HCT116 (cell line): Measurements from ENCODE around the gene ATRIP. TPM values are rescaled to one million over a fixed set of nuclear protein-coding genes. Genes with fewer than 3 reads are reported as not detected.

Experiments used
- ATAC-seq: fragments of 200-7000 bp; cut with Tn5 transposase; 2 replicates; pipeline ENCODE4 v1.9.1; 2020; ENCODE audit warnings: mild to moderate bottlenecking, moderate library complexity
- BruUV-seq: library from RNA; stranded (reverse); fragments of 400-500 nt; replicated peaks from 2 replicates; lab custom pipeline; 2021; lab: Mats Ljungman, UMichigan
- CTCF ChIA-PET: fragments of 300-600 bp; sonication (Branson Sonifier 250); formaldehyde crosslinking; loops from one replicate; lab custom pipeline; 2021; ENCODE audit warnings: antibody characterized with exemption; lab: Charles Lee
- POLR2A ChIA-PET: fragments of 300-600, 350-600 bp; sonication (Branson Sonifier 250); formaldehyde crosslinking; loops from one replicate; lab custom pipeline; 2021; ENCODE audit warnings: antibody characterized with exemption; lab: Charles Lee
- RAD21 ChIA-PET, 2 experiments: fragments of 300-600 bp; sonication (Branson Sonifier 250); formaldehyde crosslinking; loops; one replicate each; lab custom pipeline; 2023; ENCODE audit warnings: low total read pairs in 2 of 2; ENCODE audit not compliant: uncharacterized antibody in 2 of 2, unreplicated experiment in 2 of 2, low non-redundant PET in 1 of 2; lab: Charles Lee
- DNase-seq: peaks from one replicate; pipeline ENCODE4 v3.0.0-alpha.2; 2010; ENCODE audit warnings: low read depth, low spot score
- H2AFZ ChIP-seq: fragments of 200-600 bp; shearing (Covaris generic), sonication (generic); 2 replicates; pipeline ENCODE4 v1.6.1; 2017; ENCODE audit warnings: low read depth, mixed run types, mixed read lengths, antibody characterized with exemption, low read length; ENCODE audit not compliant: poor library complexity, severe bottlenecking
- H3K27ac ChIP-seq: 2 replicates; pipeline ENCODE4 v1.5.1; 2012; ENCODE audit warnings: low read depth, low read length
- H3K27me3 ChIP-seq: fragments of 200-600 bp; sonication (generic); 2 replicates; pipeline ENCODE4 v1.6.1; 2016; ENCODE audit warnings: mixed run types, low read length, mixed read lengths; ENCODE audit not compliant: insufficient read depth
- H3K36me3 ChIP-seq, 2 experiments: fragments of 200-500 bp in 1 of 2; fragments of 200-600 bp in 1 of 2; sonication (Bioruptor generic) in 1 of 2; sonication (generic) in 1 of 2; 2 replicates each; pipeline versions ENCODE4 v1.5.1 to v1.6.1; 2014 to 2016; ENCODE audit warnings: low read length in 2 of 2, inconsistent platforms in 1 of 2, mixed read lengths in 1 of 2, mixed run types in 1 of 2; ENCODE audit not compliant: insufficient read depth in 2 of 2, control insufficient read depth in 1 of 2
- H3K4me1 ChIP-seq, 2 experiments: fragments of 200-600 bp in 1 of 2; sonication (generic) in 1 of 2; 2 replicates each; pipeline versions ENCODE4 v1.5.1 to v1.6.1; 2012 to 2017; ENCODE audit warnings: low read length in 2 of 2, inconsistent platforms in 1 of 2, mild to moderate bottlenecking in 1 of 2, mixed read lengths in 1 of 2, mixed run types in 1 of 2, moderate library complexity in 1 of 2; ENCODE audit not compliant: insufficient read depth in 2 of 2, control insufficient read depth in 1 of 2
- H3K4me2 ChIP-seq: fragments of 200-600 bp; sonication (generic); 2 replicates; pipeline ENCODE4 v1.6.1; 2017; ENCODE audit warnings: mixed run types, low read length, mixed read lengths
- H3K4me3 ChIP-seq, 2 experiments: fragments of 200-600 bp in 1 of 2; sonication (generic) in 1 of 2; replicated peaks in 1 of 2; 2 replicates each; pipeline ENCODE4 v1.5.1; 2011 to 2016; ENCODE audit warnings: low read length in 2 of 2, control low read depth in 1 of 2, low read depth in 1 of 2, mild to moderate bottlenecking in 1 of 2, mixed read lengths in 1 of 2, mixed run types in 1 of 2
- H3K79me2 ChIP-seq: fragments of 200-600 bp; sonication (generic); 2 replicates; pipeline ENCODE4 v1.6.1; 2017; ENCODE audit warnings: mild to moderate bottlenecking, mixed run types, low read length, moderate library complexity, mixed read lengths; ENCODE audit not compliant: insufficient read depth
- H3K9ac ChIP-seq: fragments of 200-600 bp; sonication (generic); 2 replicates; pipeline ENCODE4 v1.6.1; 2016; ENCODE audit warnings: low read length, mixed read lengths
- H3K9me2 ChIP-seq: fragments of 200-600 bp; sonication (generic), shearing (Covaris generic); 2 replicates; pipeline ENCODE4 v1.6.1; 2017; ENCODE audit warnings: mixed run types, mild to moderate bottlenecking, moderate library complexity; ENCODE audit not compliant: insufficient read depth
- H3K9me3 ChIP-seq, 2 experiments: fragments of 200-500 bp in 1 of 2; fragments of 200-600 bp in 1 of 2; sonication (Bioruptor generic) in 1 of 2; sonication (generic) in 1 of 2; 2 replicates each; pipeline ENCODE4 v1.6.1; 2014 to 2017; ENCODE audit warnings: low read length in 2 of 2, mixed read lengths in 2 of 2, inconsistent platforms in 1 of 2, low read depth in 1 of 2, mild to moderate bottlenecking in 1 of 2, mixed run types in 1 of 2, moderate library complexity in 1 of 2; ENCODE audit not compliant: control insufficient read depth in 1 of 2, insufficient read depth in 1 of 2
- H4K20me1 ChIP-seq: fragments of 200-600 bp; sonication (generic), shearing (Covaris generic); 2 replicates; pipeline ENCODE4 v1.6.1; 2017; ENCODE audit warnings: mixed run types, mild to moderate bottlenecking, moderate library complexity; ENCODE audit not compliant: insufficient read depth
- CBX3 ChIP-seq: IDR thresholded peaks from 2 replicates; pipeline ENCODE4 v1.6.1; 2012; ENCODE audit warnings: low read depth
- CEBPB ChIP-seq: IDR thresholded peaks from 2 replicates; pipeline ENCODE4 v1.6.1; 2012; ENCODE audit warnings: low read depth
- EGR1 ChIP-seq: IDR thresholded peaks from 2 replicates; pipeline ENCODE4 v1.6.1; 2012; ENCODE audit warnings: low read depth
- EZH2 ChIP-seq: fragments of 200-600 bp; sonication (generic); IDR thresholded peaks from 2 replicates; pipeline ENCODE4 v1.6.1; 2017; ENCODE audit warnings: antibody characterized with exemption, mixed run types
- EZH2phosphoT487 ChIP-seq: fragments of 200-600 bp; IDR thresholded peaks from 2 replicates; pipeline ENCODE4 v1.6.1; 2018; ENCODE audit warnings: antibody characterized with exemption, borderline replicate concordance
- FOSL1 ChIP-seq: IDR thresholded peaks from 2 replicates; pipeline ENCODE4 v1.6.1; 2012; ENCODE audit warnings: low read depth
- POLR2A ChIP-seq: IDR thresholded peaks from 2 replicates; pipeline ENCODE4 v1.7.0; 2011; ENCODE audit warnings: borderline replicate concordance; ENCODE audit not compliant: insufficient read depth, insufficient read length; ENCODE audit errors: extremely low read depth
- POLR2AphosphoS5 ChIP-seq: IDR thresholded peaks from 2 replicates; pipeline ENCODE4 v1.6.1; 2011; ENCODE audit warnings: mild to moderate bottlenecking, low read depth, low read length, moderate library complexity
- RAD21 ChIP-seq: IDR thresholded peaks from 2 replicates; pipeline ENCODE4 v1.6.1; 2012; ENCODE audit warnings: low read depth, mild to moderate bottlenecking
- SIN3A ChIP-seq: IDR thresholded peaks from 2 replicates; pipeline ENCODE4 v1.6.1; 2012; ENCODE audit warnings: low read depth
- SRF ChIP-seq: IDR thresholded peaks from 2 replicates; pipeline ENCODE4 v1.6.1; 2012; ENCODE audit warnings: low read depth
- TCF7L2 ChIP-seq: IDR thresholded peaks from 2 replicates; pipeline ENCODE4 v1.7.0; 2011; ENCODE audit warnings: borderline replicate concordance, inconsistent platforms; ENCODE audit not compliant: insufficient read depth, insufficient read length; ENCODE audit errors: extremely low read depth
- YY1 ChIP-seq: IDR thresholded peaks from 2 replicates; pipeline ENCODE4 v1.6.1; 2011; ENCODE audit warnings: low read length, low read depth, moderate library complexity, mild to moderate bottlenecking; ENCODE audit not compliant: insufficient replicate concordance; ENCODE audit errors: extremely low read depth
- ZFX ChIP-seq: fragments of 450-650 bp; IDR thresholded peaks from 2 replicates; pipeline ENCODE4 v1.6.1; 2017
- ZNF274 ChIP-seq: fragments of 200-500 bp; sonication (Bioruptor generic); IDR thresholded peaks from 2 replicates; pipeline ENCODE4 v1.6.1; 2014; ENCODE audit warnings: mild to moderate bottlenecking, low read depth, low read length, inconsistent platforms
- intact Hi-C: fragments of 100-400 bp; cut with micrococcal nuclease; formaldehyde crosslinking; loops from 2 replicates; pipeline ENCODE4 v1.10.0; 2022
- total RNA-seq: library from RNA; stranded (reverse); gene quantifications from one replicate; pipeline ENCODE4 v1.2.1, GENCODE V29; 2021; ENCODE audit not compliant: unreplicated experiment
- TF ChIP-seq, protein P1 (sequence below): IDR thresholded peaks from 2 replicates; pipeline ENCODE4 v1.6.1; 2012
- TF ChIP-seq, protein P2 (sequence below): IDR thresholded peaks from 2 replicates; pipeline ENCODE4 v1.6.1; 2011; ENCODE audit warnings: mild to moderate bottlenecking, low read length, moderate library complexity; ENCODE audit not compliant: insufficient replicate concordance; ENCODE audit errors: extremely low read depth
- TF ChIP-seq, protein P3 (sequence below), 3 experiments: fragments of 200-600 bp in 1 of 3; sonication (generic) in 1 of 3; IDR thresholded peaks in 2 of 3; conservative IDR thresholded peaks in 1 of 3; 2 replicates each; pipeline ENCODE4 v1.5.1; 2012 to 2017; ENCODE audit warnings: low read depth in 2 of 3, low read length in 2 of 3, antibody characterized with exemption in 1 of 3, borderline replicate concordance in 1 of 3, control low read depth in 1 of 3, mild to moderate bottlenecking in 1 of 3, mixed read lengths in 1 of 3, mixed run types in 1 of 3, moderate library complexity in 1 of 3; ENCODE audit not compliant: insufficient read depth in 1 of 3
- TF ChIP-seq, protein P4 (sequence below): IDR thresholded peaks from 2 replicates; pipeline ENCODE4 v1.6.1; 2012; ENCODE audit warnings: low read depth

Gene ATRIP
- total RNA-seq, 1 experiment from 2014 or later: 15.6 TPM

DNA sequence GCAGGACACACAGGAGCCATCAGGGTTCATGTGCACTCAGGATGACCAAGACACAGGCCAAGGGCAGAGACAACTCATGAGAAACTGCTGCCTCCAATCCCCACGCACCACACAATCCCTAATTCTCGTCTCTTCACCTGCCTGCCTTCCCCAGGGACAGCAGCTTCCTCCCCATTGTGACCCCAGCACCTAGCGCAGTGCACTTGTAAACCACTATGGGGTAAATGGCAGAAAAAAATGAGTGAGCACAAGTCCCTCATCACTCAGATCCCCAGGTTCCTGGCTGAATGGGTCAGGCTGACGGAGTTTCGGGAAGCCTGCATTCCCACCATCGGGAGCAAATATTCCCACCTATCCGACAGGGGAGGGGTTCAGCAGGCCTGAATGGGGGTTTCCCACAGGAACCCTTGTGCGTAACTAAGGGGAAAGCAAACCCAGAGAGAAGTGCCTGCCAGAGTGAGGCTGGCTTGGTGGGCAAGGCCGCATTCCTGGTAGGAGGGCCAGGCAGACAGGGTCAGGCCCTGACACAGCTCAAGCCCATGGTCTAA lies 35.4 kb upstream of the ATRIP start:
- Histone ChIP-seq H3K36me3 (peaks cover under 1 to 3% of the 10 kb centered on the region in 2 experiments; a peak in 2 of 4 replicates), H3K27ac (no peak overlapping the region), H4K20me1 (no peaks in the 10 kb centered on the region), H3K79me2 (no peaks in the 10 kb centered on the region), H3K9ac (no peak overlapping the region), H2AFZ (no peak overlapping the region), H3K4me3 (no peak overlapping the region), H3K9me3 (no peaks in the 10 kb centered on the region), H3K9me2 (no peaks in the 10 kb centered on the region), H3K4me1 (no peaks in the 10 kb centered on the region), H3K4me2 (no peak overlapping the region), H3K27me3 (no peaks in the 10 kb centered on the region)
- ATAC-seq (no peak), DNase-seq (no peak)
- RAD21 ChIA-PET: no interaction called here
- BruUV-seq: no TSS peak
- TF ChIP-seq RAD21 (no peak), POLR2A (no peak), EGR1 (no peak), EZH2 (no peak), TCF7L2 (no peak), CEBPB (no peak), CBX3 (no peak), EZH2phosphoT487 (no peak), SIN3A (no peak), SRF (no peak), ZNF274 (no peak), FOSL1 (no peak), YY1 (no peak), ZFX (no peak), POLR2AphosphoS5 (no peak)
- TF ChIP-seq, protein P1, sequence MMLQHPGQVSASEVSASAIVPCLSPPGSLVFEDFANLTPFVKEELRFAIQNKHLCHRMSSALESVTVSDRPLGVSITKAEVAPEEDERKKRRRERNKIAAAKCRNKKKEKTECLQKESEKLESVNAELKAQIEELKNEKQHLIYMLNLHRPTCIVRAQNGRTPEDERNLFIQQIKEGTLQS: no peak
- TF ChIP-seq, protein P2, sequence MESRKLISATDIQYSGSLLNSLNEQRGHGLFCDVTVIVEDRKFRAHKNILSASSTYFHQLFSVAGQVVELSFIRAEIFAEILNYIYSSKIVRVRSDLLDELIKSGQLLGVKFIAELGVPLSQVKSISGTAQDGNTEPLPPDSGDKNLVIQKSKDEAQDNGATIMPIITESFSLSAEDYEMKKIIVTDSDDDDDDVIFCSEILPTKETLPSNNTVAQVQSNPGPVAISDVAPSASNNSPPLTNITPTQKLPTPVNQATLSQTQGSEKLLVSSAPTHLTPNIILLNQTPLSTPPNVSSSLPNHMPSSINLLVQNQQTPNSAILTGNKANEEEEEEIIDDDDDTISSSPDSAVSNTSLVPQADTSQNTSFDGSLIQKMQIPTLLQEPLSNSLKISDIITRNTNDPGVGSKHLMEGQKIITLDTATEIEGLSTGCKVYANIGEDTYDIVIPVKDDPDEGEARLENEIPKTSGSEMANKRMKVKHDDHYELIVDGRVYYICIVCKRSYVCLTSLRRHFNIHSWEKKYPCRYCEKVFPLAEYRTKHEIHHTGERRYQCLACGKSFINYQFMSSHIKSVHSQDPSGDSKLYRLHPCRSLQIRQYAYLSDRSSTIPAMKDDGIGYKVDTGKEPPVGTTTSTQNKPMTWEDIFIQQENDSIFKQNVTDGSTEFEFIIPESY: no peak
- TF ChIP-seq, protein P3, sequence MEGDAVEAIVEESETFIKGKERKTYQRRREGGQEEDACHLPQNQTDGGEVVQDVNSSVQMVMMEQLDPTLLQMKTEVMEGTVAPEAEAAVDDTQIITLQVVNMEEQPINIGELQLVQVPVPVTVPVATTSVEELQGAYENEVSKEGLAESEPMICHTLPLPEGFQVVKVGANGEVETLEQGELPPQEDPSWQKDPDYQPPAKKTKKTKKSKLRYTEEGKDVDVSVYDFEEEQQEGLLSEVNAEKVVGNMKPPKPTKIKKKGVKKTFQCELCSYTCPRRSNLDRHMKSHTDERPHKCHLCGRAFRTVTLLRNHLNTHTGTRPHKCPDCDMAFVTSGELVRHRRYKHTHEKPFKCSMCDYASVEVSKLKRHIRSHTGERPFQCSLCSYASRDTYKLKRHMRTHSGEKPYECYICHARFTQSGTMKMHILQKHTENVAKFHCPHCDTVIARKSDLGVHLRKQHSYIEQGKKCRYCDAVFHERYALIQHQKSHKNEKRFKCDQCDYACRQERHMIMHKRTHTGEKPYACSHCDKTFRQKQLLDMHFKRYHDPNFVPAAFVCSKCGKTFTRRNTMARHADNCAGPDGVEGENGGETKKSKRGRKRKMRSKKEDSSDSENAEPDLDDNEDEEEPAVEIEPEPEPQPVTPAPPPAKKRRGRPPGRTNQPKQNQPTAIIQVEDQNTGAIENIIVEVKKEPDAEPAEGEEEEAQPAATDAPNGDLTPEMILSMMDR (IDR thresholded peaks at IDR 0.05 in 2 of 3, conservative IDR thresholded peaks at IDR 0.05 in 1 of 3; ENCODE audit: borderline replicate concordance in 1 of 3, insufficient read depth in 1 of 3, low read depth in 2 of 3, low read length in 2 of 3): no peak
- TF ChIP-seq, protein P4, sequence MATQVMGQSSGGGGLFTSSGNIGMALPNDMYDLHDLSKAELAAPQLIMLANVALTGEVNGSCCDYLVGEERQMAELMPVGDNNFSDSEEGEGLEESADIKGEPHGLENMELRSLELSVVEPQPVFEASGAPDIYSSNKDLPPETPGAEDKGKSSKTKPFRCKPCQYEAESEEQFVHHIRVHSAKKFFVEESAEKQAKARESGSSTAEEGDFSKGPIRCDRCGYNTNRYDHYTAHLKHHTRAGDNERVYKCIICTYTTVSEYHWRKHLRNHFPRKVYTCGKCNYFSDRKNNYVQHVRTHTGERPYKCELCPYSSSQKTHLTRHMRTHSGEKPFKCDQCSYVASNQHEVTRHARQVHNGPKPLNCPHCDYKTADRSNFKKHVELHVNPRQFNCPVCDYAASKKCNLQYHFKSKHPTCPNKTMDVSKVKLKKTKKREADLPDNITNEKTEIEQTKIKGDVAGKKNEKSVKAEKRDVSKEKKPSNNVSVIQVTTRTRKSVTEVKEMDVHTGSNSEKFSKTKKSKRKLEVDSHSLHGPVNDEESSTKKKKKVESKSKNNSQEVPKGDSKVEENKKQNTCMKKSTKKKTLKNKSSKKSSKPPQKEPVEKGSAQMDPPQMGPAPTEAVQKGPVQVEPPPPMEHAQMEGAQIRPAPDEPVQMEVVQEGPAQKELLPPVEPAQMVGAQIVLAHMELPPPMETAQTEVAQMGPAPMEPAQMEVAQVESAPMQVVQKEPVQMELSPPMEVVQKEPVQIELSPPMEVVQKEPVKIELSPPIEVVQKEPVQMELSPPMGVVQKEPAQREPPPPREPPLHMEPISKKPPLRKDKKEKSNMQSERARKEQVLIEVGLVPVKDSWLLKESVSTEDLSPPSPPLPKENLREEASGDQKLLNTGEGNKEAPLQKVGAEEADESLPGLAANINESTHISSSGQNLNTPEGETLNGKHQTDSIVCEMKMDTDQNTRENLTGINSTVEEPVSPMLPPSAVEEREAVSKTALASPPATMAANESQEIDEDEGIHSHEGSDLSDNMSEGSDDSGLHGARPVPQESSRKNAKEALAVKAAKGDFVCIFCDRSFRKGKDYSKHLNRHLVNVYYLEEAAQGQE: no peak
- intact Hi-C loops: no loop called here
- CTCF ChIA-PET: interaction anchor here (1.3 to 1.6 kb wide), 2 partner anchors 10 to 25 kb away, joined by 3 to 5 read pairs; no protein-coding TSS in a partner anchor
- POLR2A ChIA-PET: no interaction called here
